ENCODE data around the gene NRM. TPM values are rescaled to one million over a fixed set of nuclear protein-coding genes. Genes with fewer than 3 reads are reported as not detected.
A peak's percentile ranks its signal among the peaks of the same experiment; 100 is the strongest.

Gene NRM
- total RNA-seq, 1 experiment from 2014 or later, result 16.7 TPM

DNA sequence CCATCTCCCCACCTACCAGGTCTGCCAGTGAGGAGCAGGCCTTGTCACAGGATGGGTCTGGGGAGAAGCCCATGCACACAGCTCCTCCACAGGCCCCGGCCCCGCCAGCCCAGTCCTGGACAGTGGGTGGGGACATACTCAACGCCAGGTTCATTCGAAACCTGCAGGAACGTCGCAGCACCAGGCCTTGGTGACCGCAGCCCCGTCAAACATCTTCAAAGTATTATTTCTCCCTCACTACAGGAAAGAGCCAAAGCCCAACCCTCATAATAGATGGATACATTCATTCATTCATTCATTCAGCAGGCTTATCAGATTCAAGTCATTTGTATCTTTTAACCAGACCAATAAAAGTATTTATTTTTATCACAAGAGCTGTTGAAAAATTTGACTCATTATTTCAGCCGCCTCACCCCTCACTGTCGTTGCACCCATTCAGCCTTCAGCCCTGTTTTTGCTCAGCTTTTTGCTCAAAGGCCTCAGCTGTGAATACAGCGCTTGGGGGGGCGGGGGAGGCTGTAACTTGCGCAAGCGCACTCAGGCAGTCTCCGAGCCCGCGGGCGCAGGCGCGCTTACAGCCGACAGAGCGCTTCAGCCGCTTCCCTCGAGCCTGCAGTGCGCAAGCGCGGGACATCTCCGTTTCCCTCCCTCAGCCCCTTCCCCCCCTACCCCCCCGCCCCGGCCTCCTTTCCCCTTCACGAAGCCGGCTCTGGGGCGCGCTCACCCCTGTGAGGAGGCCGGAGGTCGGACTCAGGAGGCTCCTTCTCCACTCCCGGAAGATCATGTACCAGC, 44.1 kb downstream of the NRM start, which contains the start of gene C6orf136:
C6orf136 (plus strand) TSS at position 684 of the 792 bp plus-strand sequence; CDS start at position 783, 99 bp downstream.
- in situ Hi-C loops (cut with HindIII; ENCODE audit: low pct_unique_long_range_greater_than_20kb, low sequenced_read_pairs), result no loop called here
- DNase-seq (ENCODE audit: low read depth), result peak; percentile 78

DNA sequence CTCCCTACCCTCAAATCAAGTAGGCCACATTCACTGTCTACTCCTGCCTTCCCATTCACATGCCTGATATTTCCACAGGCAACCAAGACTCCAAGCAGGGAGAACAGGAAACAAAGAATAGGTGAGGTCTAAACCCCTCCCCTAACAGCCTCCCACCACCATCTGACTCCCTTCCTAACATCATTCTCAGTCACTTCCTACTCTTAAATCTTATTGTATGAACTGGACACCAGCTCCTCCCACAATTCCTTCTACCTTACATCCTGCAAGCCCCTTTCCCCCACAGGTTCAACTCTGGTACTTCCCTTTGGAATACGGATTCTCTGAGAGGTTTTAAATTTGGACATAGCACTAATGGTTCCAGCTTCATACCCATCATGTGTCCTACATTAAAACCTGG, 44.8 kb downstream of the NRM start:
- in situ Hi-C loops (cut with HindIII; ENCODE audit: low pct_unique_long_range_greater_than_20kb, low sequenced_read_pairs), result no loop called here
- no peak for DNase-seq (ENCODE audit: low read depth)

DNA sequence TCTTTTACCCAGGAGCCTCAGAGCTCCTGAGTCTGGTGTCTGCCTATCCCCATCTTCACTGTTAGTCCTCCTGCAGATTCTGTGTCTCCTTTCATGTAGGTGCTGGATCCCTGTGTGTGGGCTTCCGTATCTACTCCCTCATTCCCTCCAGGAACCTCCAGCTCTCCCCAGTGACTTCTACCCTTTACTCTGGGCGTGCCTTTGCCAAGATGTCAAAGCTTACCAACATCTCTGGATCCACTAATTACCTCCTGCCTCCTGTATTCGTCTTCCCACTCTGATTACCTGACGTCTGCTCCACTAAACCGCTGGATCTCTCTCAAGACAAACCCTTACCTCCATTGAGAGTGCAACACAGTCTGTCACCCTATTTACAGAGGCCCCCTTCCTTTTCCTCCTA, 46.0 kb downstream of the NRM start:
- in situ Hi-C loops (cut with HindIII; ENCODE audit: low pct_unique_long_range_greater_than_20kb, low sequenced_read_pairs), result no loop called here
- DNase-seq (ENCODE audit: low read depth), result no peak

DNA sequence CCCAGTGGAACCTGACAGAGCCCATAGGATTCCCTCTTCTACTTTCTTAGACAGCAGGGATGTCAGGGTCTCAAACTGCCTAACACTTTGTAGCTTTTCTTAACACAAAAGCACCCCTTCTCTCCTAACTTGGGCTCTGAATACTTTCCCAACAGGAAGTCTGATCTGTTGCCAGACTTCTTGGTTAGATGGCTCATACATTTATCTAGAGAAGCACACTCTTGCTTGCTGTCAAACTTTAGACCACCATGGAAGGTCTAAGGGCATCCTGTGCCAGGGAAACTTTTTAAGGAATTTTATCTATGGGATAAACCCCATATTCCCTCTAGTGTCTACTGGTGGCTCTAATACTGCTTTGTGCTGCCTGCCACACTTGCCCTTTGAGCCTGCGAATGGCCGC, 47.1 kb downstream of the NRM start:
- in situ Hi-C loops (cut with HindIII; ENCODE audit: low pct_unique_long_range_greater_than_20kb, low sequenced_read_pairs), result no loop called here
- DNase-seq (ENCODE audit: low read depth), result no peak

DNA sequence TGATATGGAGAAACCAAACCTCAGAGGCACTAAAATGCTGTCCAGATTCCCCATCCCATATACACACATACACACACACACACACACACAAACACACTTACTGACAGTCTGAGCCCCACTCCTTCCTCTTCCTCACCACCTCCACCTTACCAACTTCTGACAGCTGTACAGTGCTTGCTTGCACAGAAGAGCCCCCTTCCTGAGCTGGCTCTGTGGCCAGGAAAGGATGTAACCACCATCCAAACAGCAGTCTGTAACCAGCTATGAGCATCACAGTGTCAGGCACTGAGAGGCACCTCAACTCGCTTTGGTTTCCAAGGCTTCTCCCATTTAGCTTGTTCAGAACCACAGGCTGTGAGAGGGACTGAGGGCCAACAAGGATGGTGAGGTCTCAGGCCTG, 49.7 kb downstream of the NRM start:
- in situ Hi-C loops (cut with HindIII; ENCODE audit: low pct_unique_long_range_greater_than_20kb, low sequenced_read_pairs), result no loop called here
- no peak for DNase-seq (ENCODE audit: low read depth)

DNA sequence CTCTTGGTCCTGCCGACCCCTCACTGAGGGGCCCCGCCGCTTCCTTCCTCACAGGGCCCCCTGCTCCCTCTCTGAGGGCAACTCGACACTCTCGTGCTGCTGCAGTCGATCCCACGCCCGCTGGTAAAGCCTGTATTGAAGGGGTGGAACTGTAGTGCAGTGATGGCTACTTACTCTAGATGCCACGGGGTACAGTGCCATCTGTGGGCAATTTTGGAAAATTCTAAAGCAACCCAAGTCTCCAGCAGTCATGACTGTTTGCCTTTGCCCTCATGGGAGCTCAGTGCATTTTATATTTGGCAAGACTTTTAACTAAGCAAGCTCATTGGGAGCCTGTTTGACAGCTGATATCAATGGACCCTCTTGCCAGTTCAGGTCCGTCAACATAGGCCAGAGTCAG, 50.3 kb downstream of the NRM start:
- in situ Hi-C loops (cut with HindIII; ENCODE audit: low pct_unique_long_range_greater_than_20kb, low sequenced_read_pairs), result no loop called here
- DNase-seq (ENCODE audit: low read depth), result no peak

Other genes with a start within 250 kb of the NRM start
- gene HLA-E, start 201.5 kb downstream of the NRM start, total RNA-seq (2014; rRNA removed; shearing (Covaris generic); ENCODE audit: low replicate concordance), result 210 and 213 TPM in 2 replicates
- 23.5 and 36.9 TPM in 2 replicates for gene GNL1, start 134.5 kb downstream of the NRM start, total RNA-seq (2014; rRNA removed; shearing (Covaris generic); ENCODE audit: low replicate concordance)
- 12.7 TPM in 1 of 2 replicates, not detected in the other for gene PRR3, start 133.7 kb downstream of the NRM start, total RNA-seq (2014; rRNA removed; shearing (Covaris generic); ENCODE audit: low replicate concordance)
- 29.5 and 30.5 TPM in 2 replicates for gene ABCF1, start 119.5 kb downstream of the NRM start, total RNA-seq (2014; rRNA removed; shearing (Covaris generic); ENCODE audit: low replicate concordance)
- gene PPP1R10, start 73.7 kb downstream of the NRM start, total RNA-seq (2014; rRNA removed; shearing (Covaris generic); ENCODE audit: low replicate concordance), result 6.9 and 10.8 TPM in 2 replicates
- 47.9 and 61.1 TPM in 2 replicates for gene MRPS18B, start 73.1 kb downstream of the NRM start, total RNA-seq (2014; rRNA removed; shearing (Covaris generic); ENCODE audit: low replicate concordance)
- gene ATAT1, start 64.1 kb downstream of the NRM start, total RNA-seq (2014; rRNA removed; shearing (Covaris generic); ENCODE audit: low replicate concordance), result 1.3 and 4.6 TPM in 2 replicates
- 2.6 TPM in 1 of 2 replicates, not detected in the other for gene C6orf136, start 43.9 kb downstream of the NRM start, total RNA-seq (2014; rRNA removed; shearing (Covaris generic); ENCODE audit: low replicate concordance)
- gene DHX16, start 18.0 kb downstream of the NRM start, total RNA-seq (2014; rRNA removed; shearing (Covaris generic); ENCODE audit: low replicate concordance), result 31.4 and 37.5 TPM in 2 replicates
- 29.9 and 37.7 TPM in 2 replicates for gene PPP1R18, start 4.3 kb downstream of the NRM start, total RNA-seq (2014; rRNA removed; shearing (Covaris generic); ENCODE audit: low replicate concordance)
- gene MDC1, start 26.3 kb upstream of the NRM start, total RNA-seq (2014; rRNA removed; shearing (Covaris generic); ENCODE audit: low replicate concordance), result 3.3 and 6.7 TPM in 2 replicates
- gene TUBB, start 29.4 kb upstream of the NRM start, total RNA-seq (2014; rRNA removed; shearing (Covaris generic); ENCODE audit: low replicate concordance), result 538 and 624 TPM in 2 replicates
- gene FLOT1, start 51.7 kb upstream of the NRM start, total RNA-seq (2014; rRNA removed; shearing (Covaris generic); ENCODE audit: low replicate concordance), result 352 and 441 TPM in 2 replicates
- 124 and 148 TPM in 2 replicates for gene IER3, start 53.6 kb upstream of the NRM start, total RNA-seq (2014; rRNA removed; shearing (Covaris generic); ENCODE audit: low replicate concordance)
- 182 and 197 TPM in 2 replicates for gene DDR1, start 193.5 kb upstream of the NRM start, total RNA-seq (2014; rRNA removed; shearing (Covaris generic); ENCODE audit: low replicate concordance)
- 49.7 and 58.5 TPM in 2 replicates for gene GTF2H4, start 217.2 kb upstream of the NRM start, total RNA-seq (2014; rRNA removed; shearing (Covaris generic); ENCODE audit: low replicate concordance)
- 29.5 and 43.7 TPM in 2 replicates for gene VARS2, start 223.3 kb upstream of the NRM start, total RNA-seq (2014; rRNA removed; shearing (Covaris generic); ENCODE audit: low replicate concordance)
- not detected in 2 replicates for gene SFTA2, start 241.2 kb upstream of the NRM start, total RNA-seq (2014; rRNA removed; shearing (Covaris generic); ENCODE audit: low replicate concordance)
- 0.24 TPM in 1 of 2 replicates, not detected in the other for gene MUCL3, start 250.0 kb upstream of the NRM start, total RNA-seq (2014; rRNA removed; shearing (Covaris generic); ENCODE audit: low replicate concordance)